CD14-positive monocyte (primary cell): ENCODE data around the gene ZBTB17. TPM values are rescaled to one million over a fixed set of nuclear protein-coding genes. Genes with fewer than 3 reads are reported as not detected.

ENCODE experiments used
- DNase-seq, 3 donors: peaks; one replicate each; pipeline ENCODE4 v3.0.0-alpha.2; 2011 to 2022
- H2AFZ ChIP-seq: 2 replicates; pipeline ENCODE4 v1.6.0; 2012; ENCODE audit warnings: mild to moderate bottlenecking, low read depth, low read length, inconsistent platforms; ENCODE audit not compliant: insufficient read depth, poor library complexity, severe bottlenecking
- H3K27ac ChIP-seq, 2 donors: 1 replicate in 1 of 2; 2 replicates in 1 of 2; pipeline ENCODE4 v1.5.1; 2012 to 2013; ENCODE audit warnings: low read length in 2 of 2, control low read depth in 1 of 2, inconsistent platforms in 1 of 2, low read depth in 1 of 2, mild to moderate bottlenecking in 1 of 2
- H3K27me3 ChIP-seq, 2 donors: one replicate each; pipeline versions ENCODE4 v1.6.0 to v1.6.1; 2011 to 2013; ENCODE audit warnings: low read length in 2 of 2; ENCODE audit not compliant: control insufficient read depth in 2 of 2, insufficient read depth in 2 of 2
- H3K36me3 ChIP-seq, 2 donors: replicated peaks in 1 of 2; 1 replicate in 1 of 2; 2 replicates in 1 of 2; pipeline versions ENCODE4 v1.5.1 to v1.6.1; 2012 to 2013; ENCODE audit warnings: low read length in 2 of 2, control low read depth in 1 of 2, inconsistent platforms in 1 of 2, mild to moderate bottlenecking in 1 of 2; ENCODE audit not compliant: insufficient read depth in 2 of 2, control insufficient read depth in 1 of 2
- H3K4me1 ChIP-seq, 2 donors: 1 replicate in 1 of 2; 2 replicates in 1 of 2; pipeline versions ENCODE4 v1.5.1 to v1.6.1; 2012 to 2013; ENCODE audit warnings: low read length in 2 of 2, control low read depth in 1 of 2, inconsistent platforms in 1 of 2, mild to moderate bottlenecking in 1 of 2, moderate library complexity in 1 of 2; ENCODE audit not compliant: insufficient read depth in 2 of 2, control insufficient read depth in 1 of 2
- H3K4me2 ChIP-seq: replicated peaks from 2 replicates; pipeline ENCODE3; 2012; ENCODE audit warnings: low read length, moderate library complexity, mild to moderate bottlenecking; ENCODE audit not compliant: poor library complexity, severe bottlenecking; ENCODE audit errors: extremely low read depth
- H3K4me3 ChIP-seq, 3 experiments: fragments of 200-600 bp in 1 of 3; sonication (generic) in 1 of 3; replicated peaks in 1 of 3; 1 replicate in 2 of 3; 2 replicates in 1 of 3; pipeline ENCODE4 v1.5.1; 2011 to 2013; ENCODE audit warnings: low read length in 3 of 3, mild to moderate bottlenecking in 3 of 3, control low read depth in 2 of 3, low read depth in 2 of 3, inconsistent platforms in 1 of 3, moderate library complexity in 1 of 3
- H3K79me2 ChIP-seq: 2 replicates; pipeline ENCODE4 v1.6.0; 2012; ENCODE audit warnings: mild to moderate bottlenecking, control low read depth, inconsistent platforms, low read length, moderate library complexity; ENCODE audit not compliant: insufficient read depth
- H3K9ac ChIP-seq: 2 replicates; pipeline ENCODE4 v1.6.0; 2017; ENCODE audit warnings: low read length, mild to moderate bottlenecking; ENCODE audit not compliant: insufficient read depth, poor library complexity, severe bottlenecking
- H3K9me3 ChIP-seq, 2 donors: replicated peaks in 1 of 2; 1 replicate in 1 of 2; 2 replicates in 1 of 2; pipeline versions ENCODE4 v1.5.1 to v1.6.1; 2012 to 2013; ENCODE audit warnings: low read length in 2 of 2, control low read depth in 1 of 2; ENCODE audit not compliant: control insufficient read depth in 1 of 2, insufficient read depth in 1 of 2
- H4K20me1 ChIP-seq: 2 replicates; pipeline ENCODE4 v1.6.0; 2012; ENCODE audit warnings: mild to moderate bottlenecking, low read length, control low read depth, moderate library complexity; ENCODE audit not compliant: insufficient read depth
- H3K27ac Mint-ChIP-seq, 7 donors: one replicate each; pipeline ENCODE4 v1.8.0; 2020; ENCODE audit warnings: mild to moderate bottlenecking in 7 of 7, mixed read lengths in 7 of 7, moderate library complexity in 6 of 7, inconsistent platforms in 2 of 7
- H3K27me3 Mint-ChIP-seq, 3 donors: one replicate each; pipeline ENCODE4 v1.8.0; 2021 to 2022; ENCODE audit warnings: low read depth in 3 of 3, mild to moderate bottlenecking in 3 of 3, mixed read lengths in 3 of 3, moderate library complexity in 3 of 3, inconsistent platforms in 1 of 3
- H3K36me3 Mint-ChIP-seq, 2 donors: one replicate each; pipeline ENCODE4 v1.8.0; 2020; ENCODE audit warnings: mixed read lengths in 2 of 2, inconsistent platforms in 1 of 2, mild to moderate bottlenecking in 1 of 2
- H3K4me1 Mint-ChIP-seq: one replicate; pipeline ENCODE4 v1.8.0; 2020; ENCODE audit warnings: mild to moderate bottlenecking, mixed read lengths
- H3K4me3 Mint-ChIP-seq, 2 donors: one replicate each; pipeline ENCODE4 v1.8.0; 2020; ENCODE audit warnings: mild to moderate bottlenecking in 2 of 2, mixed read lengths in 2 of 2, moderate library complexity in 1 of 2
- H3K9me3 Mint-ChIP-seq, 7 donors: one replicate each; pipeline ENCODE4 v1.8.0; 2020 to 2022; ENCODE audit warnings: mixed read lengths in 7 of 7, mild to moderate bottlenecking in 6 of 7, moderate library complexity in 6 of 7, inconsistent platforms in 2 of 7
- WGBS: methylation state at CpG from one replicate; pipeline ENCODE4 v1.1.5; 2013; ENCODE audit warnings: missing lambda C conversion rate; ENCODE audit not compliant: insufficient coverage; 5-methylcytosine and 5-hydroxymethylcytosine counted together
- intact Hi-C, 2 donors: fragments of 100-400 bp; cut with micrococcal nuclease; formaldehyde crosslinking; loops; one replicate each; pipeline versions ENCODE4 v1.15.0 to v1.15.1; 2023
- polyA plus RNA-seq, 3 donors: library from polyadenylated mRNA; depleted of rRNA in 1 of 3; unstranded in 2 of 3; stranded (reverse) in 1 of 3; fragments of 300-500 nt in 2 of 3; fragments of >200 nt in 1 of 3; fragmentation: Illumina TruSeq in 2 of 3; gene quantifications; 1 replicate in 2 of 3; 2 replicates in 1 of 3; pipeline ENCODE4 v1.2.3, GENCODE V29; 2012 to 2021
- TF ChIP-seq, protein P1 (sequence below): fragments of 200-600 bp; IDR thresholded peaks from one replicate; pipeline ENCODE4 v1.8.0; 2022; ENCODE audit warnings: antibody characterized with exemption, mild to moderate bottlenecking

ZBTB17 gene
- polyA plus RNA-seq, 3 donors: 2.8 to 93.3 (median 7.6) TPM

DNA sequence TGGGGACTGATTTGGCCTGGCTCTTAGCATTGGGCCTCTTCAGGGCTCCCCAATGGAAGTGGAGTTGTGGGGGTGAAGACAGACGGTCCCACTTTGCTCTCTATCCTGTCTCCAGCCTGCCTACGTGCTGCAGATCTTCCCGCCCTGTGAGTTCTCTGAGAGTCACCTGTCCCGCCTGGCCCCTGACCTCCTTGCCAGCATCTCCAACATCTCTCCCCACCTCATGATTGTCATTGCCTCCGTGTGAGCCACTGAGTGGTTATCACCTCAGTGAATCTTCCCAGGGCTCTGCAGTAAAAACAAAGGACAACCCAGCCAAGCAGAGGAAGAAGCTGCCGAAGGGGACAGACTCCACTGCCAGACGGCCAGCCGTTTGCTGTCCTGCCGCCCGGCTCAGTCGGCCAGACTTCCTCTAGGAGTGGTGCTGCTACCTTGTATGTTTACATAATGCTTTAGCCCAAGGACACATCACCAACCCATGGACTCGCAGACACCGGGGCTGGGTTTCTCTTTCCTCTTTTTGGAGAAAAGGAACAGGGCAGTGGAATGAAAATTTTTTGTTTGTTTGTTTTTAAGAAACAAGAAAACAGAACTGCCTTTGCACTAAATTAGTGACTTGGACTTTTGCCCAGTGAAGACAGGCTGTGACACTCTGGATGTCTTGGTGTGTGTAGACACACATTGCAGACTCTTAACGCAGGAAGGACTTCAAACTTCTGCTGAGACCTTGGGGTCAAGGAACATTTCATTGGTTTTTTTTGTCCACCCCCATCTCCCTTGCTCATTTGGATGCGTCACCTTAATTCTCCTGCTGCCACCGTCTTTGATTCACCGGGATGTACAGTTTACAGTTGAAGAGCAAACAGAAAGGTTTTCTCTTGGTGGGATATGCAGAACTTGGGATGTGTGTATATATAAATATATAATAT, 36.5 kb downstream of the ZBTB17 start:
- H3K36me3 Mint-ChIP-seq: peaks cover 81 to 100% of the 10 kb centered on the region in 2 donors
- H3K4me1 Mint-ChIP-seq: peaks cover 4% of the 10 kb centered on the region
- Histone ChIP-seq H3K27me3 (no peaks in the 10 kb centered on the region), H3K4me1 (no peaks in the 10 kb centered on the region), H2AFZ (no peak overlapping the region), H3K36me3 (peaks cover 93 to 100% of the 10 kb centered on the region in 2 donors), H3K27ac (peak overlapping the region in 1 of 2 donors; percentile 40), H3K4me3 (no peak overlapping the region), H3K9ac (no peak overlapping the region), H3K9me3 (no peaks in the 10 kb centered on the region), H3K4me2 (no peak overlapping the region), H3K79me2 (no peaks in the 10 kb centered on the region), H4K20me1 (peaks cover 97% of the 10 kb centered on the region)
- H3K4me3 Mint-ChIP-seq: no peak overlapping the region
- WGBS: 84% methylated on average over 6 of the region's 17 CpGs
- peaks cover 0 to 4% (median 1%) of the 10 kb centered on the region in 3 donors for H3K27me3 Mint-ChIP-seq
- DNase-seq: no peak
- H3K27ac Mint-ChIP-seq: peak overlapping the region in 6 of 7 donors; percentile 47 to 84 (median 82)
- intact Hi-C loops: loop anchor here (5.0 kb wide), 2 partner anchors 38 to 53 kb away; partner anchors contain the start of gene ZBTB17 (in 1 of the 2)
- no peaks in the 10 kb centered on the region for H3K9me3 Mint-ChIP-seq
- TF ChIP-seq, protein P1, sequence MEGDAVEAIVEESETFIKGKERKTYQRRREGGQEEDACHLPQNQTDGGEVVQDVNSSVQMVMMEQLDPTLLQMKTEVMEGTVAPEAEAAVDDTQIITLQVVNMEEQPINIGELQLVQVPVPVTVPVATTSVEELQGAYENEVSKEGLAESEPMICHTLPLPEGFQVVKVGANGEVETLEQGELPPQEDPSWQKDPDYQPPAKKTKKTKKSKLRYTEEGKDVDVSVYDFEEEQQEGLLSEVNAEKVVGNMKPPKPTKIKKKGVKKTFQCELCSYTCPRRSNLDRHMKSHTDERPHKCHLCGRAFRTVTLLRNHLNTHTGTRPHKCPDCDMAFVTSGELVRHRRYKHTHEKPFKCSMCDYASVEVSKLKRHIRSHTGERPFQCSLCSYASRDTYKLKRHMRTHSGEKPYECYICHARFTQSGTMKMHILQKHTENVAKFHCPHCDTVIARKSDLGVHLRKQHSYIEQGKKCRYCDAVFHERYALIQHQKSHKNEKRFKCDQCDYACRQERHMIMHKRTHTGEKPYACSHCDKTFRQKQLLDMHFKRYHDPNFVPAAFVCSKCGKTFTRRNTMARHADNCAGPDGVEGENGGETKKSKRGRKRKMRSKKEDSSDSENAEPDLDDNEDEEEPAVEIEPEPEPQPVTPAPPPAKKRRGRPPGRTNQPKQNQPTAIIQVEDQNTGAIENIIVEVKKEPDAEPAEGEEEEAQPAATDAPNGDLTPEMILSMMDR: no peak

DNA sequence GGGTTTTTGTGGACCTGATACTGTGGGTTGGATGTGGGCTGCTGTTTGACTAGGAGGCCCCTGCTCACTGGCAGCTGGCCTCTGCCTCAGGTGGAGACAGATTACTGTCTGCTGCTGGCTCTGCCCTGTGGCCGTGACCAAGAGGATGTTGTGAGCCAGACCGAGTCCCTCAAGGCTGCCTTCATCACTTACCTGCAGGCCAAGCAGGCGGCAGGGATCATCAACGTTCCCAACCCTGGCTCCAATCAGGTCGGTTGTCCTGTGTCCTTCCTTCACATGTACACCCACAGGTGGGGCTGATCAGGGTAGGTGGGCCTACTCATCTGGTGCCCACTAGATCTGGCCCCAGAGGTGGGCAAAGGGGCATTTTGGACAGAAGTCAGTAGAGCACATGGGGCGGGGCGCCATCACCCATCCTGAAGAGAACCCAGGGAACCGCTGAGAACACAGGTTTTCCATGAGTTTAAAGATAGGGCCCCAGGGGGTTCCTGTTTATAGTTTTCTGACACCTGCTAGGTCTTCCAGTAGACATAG, 37.2 kb downstream of the ZBTB17 start:
- H3K4me3 ChIP-seq: no peak overlapping the region
- H3K27ac ChIP-seq: peak overlapping the region in 1 of 2 donors; percentile 40
- no peaks in the 10 kb centered on the region for H3K4me1 ChIP-seq
- intact Hi-C loops: loop anchor here (5.0 kb wide), 2 partner anchors 39 to 54 kb away; partner anchors contain the start of gene ZBTB17 (in 1 of the 2)
- peaks cover 0 to 4% (median 1%) of the 10 kb centered on the region in 3 donors for H3K27me3 Mint-ChIP-seq
- H3K4me3 Mint-ChIP-seq: no peak overlapping the region
- H3K9me3 Mint-ChIP-seq: no peaks in the 10 kb centered on the region
- H3K36me3 Mint-ChIP-seq: peaks cover 85 to 100% of the 10 kb centered on the region in 2 donors
- peaks cover 97% of the 10 kb centered on the region for H4K20me1 ChIP-seq
- H3K9me3 ChIP-seq: no peaks in the 10 kb centered on the region
- no peaks in the 10 kb centered on the region for H3K79me2 ChIP-seq
- WGBS: 95% methylated on average over 6 of the region's 8 CpGs
- TF ChIP-seq, protein P1: no peak
- no peak overlapping the region for H3K4me2 ChIP-seq
- peaks cover 4% of the 10 kb centered on the region for H3K4me1 Mint-ChIP-seq
- H3K27me3 ChIP-seq: no peaks in the 10 kb centered on the region
- H3K9ac ChIP-seq: no peak overlapping the region
- H2AFZ ChIP-seq: no peak overlapping the region
- H3K36me3 ChIP-seq: peaks cover 95 to 100% of the 10 kb centered on the region in 2 donors
- DNase-seq: no peak
- peak overlapping the region in 6 of 7 donors; percentile 12 to 82 (median 65) for H3K27ac Mint-ChIP-seq
